Fibroblast of villous mesenchyme (primary cell): ENCODE measurements around the gene MARCHF7. TPM values are rescaled to one million over a fixed set of nuclear protein-coding genes. Genes with fewer than 3 reads are reported as not detected.

Experiments used
- DNase-seq: peaks from one replicate; pipeline ENCODE4 v3.0.0-alpha.2; 2010; ENCODE audit warnings: low read depth
- H3K4me3 ChIP-seq: 2 replicates; pipeline ENCODE4 v1.5.1; 2011; ENCODE audit warnings: low read depth, mild to moderate bottlenecking, low read length
- total RNA-seq: library from RNA; depleted of rRNA; stranded (reverse); fragments of >200 nt; gene quantifications from 2 replicates; pipeline ENCODE4 v1.2.3, GENCODE V29; 2012
- TF ChIP-seq, protein P1 (sequence below): IDR thresholded peaks from 2 replicates; pipeline ENCODE4 v1.5.1; 2012; ENCODE audit warnings: low read depth, mild to moderate bottlenecking, low read length; ENCODE audit not compliant: insufficient read depth

The MARCHF7 gene
- total RNA-seq, 1 donor, result 158 TPM

GRCh38 chr2:159760326-159760725 lies 48.0 kb downstream of the MARCHF7 start:
- no peak for DNase-seq
- TF ChIP-seq, protein P1, sequence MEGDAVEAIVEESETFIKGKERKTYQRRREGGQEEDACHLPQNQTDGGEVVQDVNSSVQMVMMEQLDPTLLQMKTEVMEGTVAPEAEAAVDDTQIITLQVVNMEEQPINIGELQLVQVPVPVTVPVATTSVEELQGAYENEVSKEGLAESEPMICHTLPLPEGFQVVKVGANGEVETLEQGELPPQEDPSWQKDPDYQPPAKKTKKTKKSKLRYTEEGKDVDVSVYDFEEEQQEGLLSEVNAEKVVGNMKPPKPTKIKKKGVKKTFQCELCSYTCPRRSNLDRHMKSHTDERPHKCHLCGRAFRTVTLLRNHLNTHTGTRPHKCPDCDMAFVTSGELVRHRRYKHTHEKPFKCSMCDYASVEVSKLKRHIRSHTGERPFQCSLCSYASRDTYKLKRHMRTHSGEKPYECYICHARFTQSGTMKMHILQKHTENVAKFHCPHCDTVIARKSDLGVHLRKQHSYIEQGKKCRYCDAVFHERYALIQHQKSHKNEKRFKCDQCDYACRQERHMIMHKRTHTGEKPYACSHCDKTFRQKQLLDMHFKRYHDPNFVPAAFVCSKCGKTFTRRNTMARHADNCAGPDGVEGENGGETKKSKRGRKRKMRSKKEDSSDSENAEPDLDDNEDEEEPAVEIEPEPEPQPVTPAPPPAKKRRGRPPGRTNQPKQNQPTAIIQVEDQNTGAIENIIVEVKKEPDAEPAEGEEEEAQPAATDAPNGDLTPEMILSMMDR, result no peak
- no peak overlapping the region for H3K4me3 ChIP-seq

DNA sequence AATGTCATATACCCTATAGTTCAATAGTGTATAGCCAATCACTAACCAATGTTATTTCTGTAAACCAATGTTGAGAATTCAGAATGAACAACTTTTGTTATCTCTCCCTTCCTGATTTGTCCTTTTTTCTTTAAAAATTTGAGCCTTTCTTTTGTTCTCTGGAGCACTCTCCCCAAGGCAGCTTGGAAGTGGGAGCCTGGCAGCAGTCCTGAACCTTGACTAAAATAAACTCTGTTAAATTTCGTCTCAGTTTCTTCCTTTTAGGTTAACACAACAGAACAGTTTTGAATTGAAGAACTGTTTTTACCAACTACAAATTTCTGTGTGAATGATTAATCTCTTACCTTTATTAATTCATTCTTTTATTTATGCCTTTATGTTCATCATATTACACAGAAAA lies 49.8 kb downstream of the MARCHF7 start:
- H3K4me3 ChIP-seq, result no peak overlapping the region
- TF ChIP-seq, protein P1, result no peak
- no peak for DNase-seq

Other genes starting within 250 kb of the MARCHF7 start
- 49.9 and 63.5 TPM in 2 replicates for gene BAZ2B, start 96.0 kb upstream of the MARCHF7 start, total RNA-seq
- 8.4 and 13.4 TPM in 2 replicates for gene CD302, start 85.7 kb downstream of the MARCHF7 start, total RNA-seq
- 0.64 and 0.86 TPM in 2 replicates for gene LY75, start 192.2 kb downstream of the MARCHF7 start, total RNA-seq